CD14-positive monocyte (primary cell): ENCODE measurements around the gene SPDL1. TPM values are rescaled to one million over a fixed set of nuclear protein-coding genes. Genes with fewer than 3 reads are reported as not detected.

Source experiments
- DNase-seq, 3 donors: peaks; one replicate each; pipeline ENCODE4 v3.0.0-alpha.2; 2011 to 2022
- H2AFZ ChIP-seq: 2 replicates; pipeline ENCODE4 v1.6.0; 2012; ENCODE audit warnings: mild to moderate bottlenecking, low read depth, low read length, inconsistent platforms; ENCODE audit not compliant: insufficient read depth, poor library complexity, severe bottlenecking
- H3K27ac ChIP-seq, 2 donors: 1 replicate in 1 of 2; 2 replicates in 1 of 2; pipeline ENCODE4 v1.5.1; 2012 to 2013; ENCODE audit warnings: low read length in 2 of 2, control low read depth in 1 of 2, inconsistent platforms in 1 of 2, low read depth in 1 of 2, mild to moderate bottlenecking in 1 of 2
- H3K27me3 ChIP-seq, 2 donors: one replicate each; pipeline versions ENCODE4 v1.6.0 to v1.6.1; 2011 to 2013; ENCODE audit warnings: low read length in 2 of 2; ENCODE audit not compliant: control insufficient read depth in 2 of 2, insufficient read depth in 2 of 2
- H3K36me3 ChIP-seq, 2 donors: replicated peaks in 1 of 2; 1 replicate in 1 of 2; 2 replicates in 1 of 2; pipeline versions ENCODE4 v1.5.1 to v1.6.1; 2012 to 2013; ENCODE audit warnings: low read length in 2 of 2, control low read depth in 1 of 2, inconsistent platforms in 1 of 2, mild to moderate bottlenecking in 1 of 2; ENCODE audit not compliant: insufficient read depth in 2 of 2, control insufficient read depth in 1 of 2
- H3K4me1 ChIP-seq, 2 donors: 1 replicate in 1 of 2; 2 replicates in 1 of 2; pipeline versions ENCODE4 v1.5.1 to v1.6.1; 2012 to 2013; ENCODE audit warnings: low read length in 2 of 2, control low read depth in 1 of 2, inconsistent platforms in 1 of 2, mild to moderate bottlenecking in 1 of 2, moderate library complexity in 1 of 2; ENCODE audit not compliant: insufficient read depth in 2 of 2, control insufficient read depth in 1 of 2
- H3K4me2 ChIP-seq: replicated peaks from 2 replicates; pipeline ENCODE3; 2012; ENCODE audit warnings: low read length, moderate library complexity, mild to moderate bottlenecking; ENCODE audit not compliant: poor library complexity, severe bottlenecking; ENCODE audit errors: extremely low read depth
- H3K4me3 ChIP-seq, 3 experiments: fragments of 200-600 bp in 1 of 3; sonication (generic) in 1 of 3; replicated peaks in 1 of 3; 1 replicate in 2 of 3; 2 replicates in 1 of 3; pipeline ENCODE4 v1.5.1; 2011 to 2013; ENCODE audit warnings: low read length in 3 of 3, mild to moderate bottlenecking in 3 of 3, control low read depth in 2 of 3, low read depth in 2 of 3, inconsistent platforms in 1 of 3, moderate library complexity in 1 of 3
- H3K79me2 ChIP-seq: 2 replicates; pipeline ENCODE4 v1.6.0; 2012; ENCODE audit warnings: mild to moderate bottlenecking, control low read depth, inconsistent platforms, low read length, moderate library complexity; ENCODE audit not compliant: insufficient read depth
- H3K9ac ChIP-seq: 2 replicates; pipeline ENCODE4 v1.6.0; 2017; ENCODE audit warnings: low read length, mild to moderate bottlenecking; ENCODE audit not compliant: insufficient read depth, poor library complexity, severe bottlenecking
- H3K9me3 ChIP-seq, 2 donors: replicated peaks in 1 of 2; 1 replicate in 1 of 2; 2 replicates in 1 of 2; pipeline versions ENCODE4 v1.5.1 to v1.6.1; 2012 to 2013; ENCODE audit warnings: low read length in 2 of 2, control low read depth in 1 of 2; ENCODE audit not compliant: control insufficient read depth in 1 of 2, insufficient read depth in 1 of 2
- H4K20me1 ChIP-seq: 2 replicates; pipeline ENCODE4 v1.6.0; 2012; ENCODE audit warnings: mild to moderate bottlenecking, low read length, control low read depth, moderate library complexity; ENCODE audit not compliant: insufficient read depth
- H3K27ac Mint-ChIP-seq, 7 donors: one replicate each; pipeline ENCODE4 v1.8.0; 2020; ENCODE audit warnings: mild to moderate bottlenecking in 7 of 7, mixed read lengths in 7 of 7, moderate library complexity in 6 of 7, inconsistent platforms in 2 of 7
- H3K27me3 Mint-ChIP-seq, 3 donors: one replicate each; pipeline ENCODE4 v1.8.0; 2021 to 2022; ENCODE audit warnings: low read depth in 3 of 3, mild to moderate bottlenecking in 3 of 3, mixed read lengths in 3 of 3, moderate library complexity in 3 of 3, inconsistent platforms in 1 of 3
- H3K36me3 Mint-ChIP-seq, 2 donors: one replicate each; pipeline ENCODE4 v1.8.0; 2020; ENCODE audit warnings: mixed read lengths in 2 of 2, inconsistent platforms in 1 of 2, mild to moderate bottlenecking in 1 of 2
- H3K4me1 Mint-ChIP-seq: one replicate; pipeline ENCODE4 v1.8.0; 2020; ENCODE audit warnings: mild to moderate bottlenecking, mixed read lengths
- H3K4me3 Mint-ChIP-seq, 2 donors: one replicate each; pipeline ENCODE4 v1.8.0; 2020; ENCODE audit warnings: mild to moderate bottlenecking in 2 of 2, mixed read lengths in 2 of 2, moderate library complexity in 1 of 2
- H3K9me3 Mint-ChIP-seq, 7 donors: one replicate each; pipeline ENCODE4 v1.8.0; 2020 to 2022; ENCODE audit warnings: mixed read lengths in 7 of 7, mild to moderate bottlenecking in 6 of 7, moderate library complexity in 6 of 7, inconsistent platforms in 2 of 7
- WGBS: methylation state at CpG from one replicate; pipeline ENCODE4 v1.1.5; 2013; ENCODE audit warnings: missing lambda C conversion rate; ENCODE audit not compliant: insufficient coverage; 5-methylcytosine and 5-hydroxymethylcytosine counted together
- intact Hi-C, 2 donors: fragments of 100-400 bp; cut with micrococcal nuclease; formaldehyde crosslinking; loops; one replicate each; pipeline versions ENCODE4 v1.15.0 to v1.15.1; 2023
- polyA plus RNA-seq, 3 donors: library from polyadenylated mRNA; depleted of rRNA in 1 of 3; unstranded in 2 of 3; stranded (reverse) in 1 of 3; fragments of 300-500 nt in 2 of 3; fragments of >200 nt in 1 of 3; fragmentation: Illumina TruSeq in 2 of 3; gene quantifications; 1 replicate in 2 of 3; 2 replicates in 1 of 3; pipeline ENCODE4 v1.2.3, GENCODE V29; 2012 to 2021
- TF ChIP-seq, protein P1 (sequence below): fragments of 200-600 bp; IDR thresholded peaks from one replicate; pipeline ENCODE4 v1.8.0; 2022; ENCODE audit warnings: antibody characterized with exemption, mild to moderate bottlenecking

Gene SPDL1
- polyA plus RNA-seq, 3 donors: 1.4 to 1.6 (median 1.6) TPM

DNA sequence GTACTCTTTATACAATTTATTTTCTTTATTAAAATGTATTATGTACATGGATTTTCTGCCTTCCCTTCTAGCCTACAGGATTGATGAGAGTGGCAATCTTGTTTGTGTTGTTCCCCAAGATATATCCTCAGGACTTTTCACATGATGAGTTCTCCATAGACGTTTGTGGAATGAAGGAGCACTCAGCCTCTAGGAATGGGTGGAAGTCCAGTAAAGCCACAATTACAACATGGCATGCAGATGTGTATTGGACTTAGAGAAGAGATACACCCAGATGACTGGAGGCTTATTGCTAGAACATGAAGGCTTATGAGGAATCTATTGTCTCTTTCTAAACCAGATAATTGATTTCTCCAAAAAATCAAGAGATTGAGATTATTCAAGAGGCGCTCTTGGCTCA lies 45.3 kb downstream of the SPDL1 start:
- H3K36me3 Mint-ChIP-seq: no peaks in the 10 kb centered on the region
- Histone ChIP-seq H3K9ac (no peak overlapping the region), H3K4me2 (no peak overlapping the region), H3K79me2 (no peaks in the 10 kb centered on the region), H3K9me3 (no peaks in the 10 kb centered on the region), H3K36me3 (no peaks in the 10 kb centered on the region), H3K4me1 (no peaks in the 10 kb centered on the region), H3K27me3 (peaks cover 0 to 2% of the 10 kb centered on the region in 2 donors), H2AFZ (no peak overlapping the region), H3K27ac (no peak overlapping the region), H4K20me1 (no peaks in the 10 kb centered on the region), H3K4me3 (no peak overlapping the region)
- intact Hi-C loops: no loop called here
- H3K27ac Mint-ChIP-seq: no peak overlapping the region
- peaks cover 6% of the 10 kb centered on the region for H3K4me1 Mint-ChIP-seq
- TF ChIP-seq, protein P1, sequence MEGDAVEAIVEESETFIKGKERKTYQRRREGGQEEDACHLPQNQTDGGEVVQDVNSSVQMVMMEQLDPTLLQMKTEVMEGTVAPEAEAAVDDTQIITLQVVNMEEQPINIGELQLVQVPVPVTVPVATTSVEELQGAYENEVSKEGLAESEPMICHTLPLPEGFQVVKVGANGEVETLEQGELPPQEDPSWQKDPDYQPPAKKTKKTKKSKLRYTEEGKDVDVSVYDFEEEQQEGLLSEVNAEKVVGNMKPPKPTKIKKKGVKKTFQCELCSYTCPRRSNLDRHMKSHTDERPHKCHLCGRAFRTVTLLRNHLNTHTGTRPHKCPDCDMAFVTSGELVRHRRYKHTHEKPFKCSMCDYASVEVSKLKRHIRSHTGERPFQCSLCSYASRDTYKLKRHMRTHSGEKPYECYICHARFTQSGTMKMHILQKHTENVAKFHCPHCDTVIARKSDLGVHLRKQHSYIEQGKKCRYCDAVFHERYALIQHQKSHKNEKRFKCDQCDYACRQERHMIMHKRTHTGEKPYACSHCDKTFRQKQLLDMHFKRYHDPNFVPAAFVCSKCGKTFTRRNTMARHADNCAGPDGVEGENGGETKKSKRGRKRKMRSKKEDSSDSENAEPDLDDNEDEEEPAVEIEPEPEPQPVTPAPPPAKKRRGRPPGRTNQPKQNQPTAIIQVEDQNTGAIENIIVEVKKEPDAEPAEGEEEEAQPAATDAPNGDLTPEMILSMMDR: no peak
- no peak for DNase-seq
- WGBS: no CpG with 5 or more reads among the region's 2 CpGs
- peaks cover 0 to 2% (median 0%) of the 10 kb centered on the region in 3 donors for H3K27me3 Mint-ChIP-seq
- H3K9me3 Mint-ChIP-seq: peaks cover 0 to 3% (median 0%) of the 10 kb centered on the region in 7 donors
- H3K4me3 Mint-ChIP-seq: no peak overlapping the region

DNA sequence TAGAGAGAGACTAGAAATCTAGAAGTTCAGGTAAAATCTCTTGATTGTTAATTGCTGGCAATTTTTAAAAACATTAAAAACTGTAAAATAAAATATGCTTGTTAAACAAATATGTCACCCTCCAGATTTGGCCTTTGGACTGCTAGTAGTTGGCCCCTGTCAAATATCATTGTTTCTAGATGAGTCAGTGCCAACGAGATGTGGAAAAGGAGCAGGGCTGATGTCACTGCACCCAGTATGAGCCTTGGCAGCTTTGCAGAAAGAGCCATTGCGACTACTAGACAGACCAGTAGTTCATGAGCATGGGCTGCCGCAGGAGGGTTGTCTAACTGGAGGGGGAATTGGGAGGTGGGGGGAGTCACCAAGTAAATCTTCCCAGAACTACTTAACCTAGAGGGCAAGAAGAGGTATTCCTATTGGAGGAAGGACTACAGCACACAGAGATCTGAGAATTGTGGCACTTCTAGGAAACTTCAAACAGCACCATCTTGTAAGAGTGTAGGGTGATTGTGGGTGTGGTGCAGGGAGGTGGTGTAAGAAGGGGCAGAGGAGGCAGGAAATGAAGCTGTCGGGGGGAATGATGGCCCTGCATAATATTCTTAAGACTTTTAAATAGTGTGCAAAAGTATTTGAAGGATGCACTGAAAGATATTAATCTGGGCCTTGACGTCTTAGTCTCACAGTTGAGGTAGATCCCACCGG lies 46.4 kb downstream of the SPDL1 start:
- H3K4me1 Mint-ChIP-seq: peaks cover 3% of the 10 kb centered on the region
- TF ChIP-seq, protein P1: no peak
- DNase-seq: no peak
- Histone ChIP-seq H3K4me2 (no peak overlapping the region), H4K20me1 (no peaks in the 10 kb centered on the region), H3K79me2 (no peaks in the 10 kb centered on the region), H3K9me3 (no peaks in the 10 kb centered on the region), H2AFZ (no peak overlapping the region), H3K36me3 (no peaks in the 10 kb centered on the region), H3K27me3 (peaks cover 0 to 2% of the 10 kb centered on the region in 2 donors), H3K9ac (no peak overlapping the region), H3K4me3 (no peak overlapping the region), H3K27ac (no peak overlapping the region), H3K4me1 (no peaks in the 10 kb centered on the region)
- H3K27ac Mint-ChIP-seq: no peak overlapping the region
- H3K9me3 Mint-ChIP-seq: peaks cover 0 to 4% (median 0%) of the 10 kb centered on the region in 7 donors
- no peaks in the 10 kb centered on the region for H3K36me3 Mint-ChIP-seq
- no peak overlapping the region for H3K4me3 Mint-ChIP-seq
- peaks cover 0 to 3% (median 0%) of the 10 kb centered on the region in 3 donors for H3K27me3 Mint-ChIP-seq
- 90% methylated on average over 1 of the region's 6 CpGs for WGBS
- intact Hi-C loops: no loop called here
